ENCODE results near the gene ZDHHC5.

The ZDHHC5 gene

DNA sequence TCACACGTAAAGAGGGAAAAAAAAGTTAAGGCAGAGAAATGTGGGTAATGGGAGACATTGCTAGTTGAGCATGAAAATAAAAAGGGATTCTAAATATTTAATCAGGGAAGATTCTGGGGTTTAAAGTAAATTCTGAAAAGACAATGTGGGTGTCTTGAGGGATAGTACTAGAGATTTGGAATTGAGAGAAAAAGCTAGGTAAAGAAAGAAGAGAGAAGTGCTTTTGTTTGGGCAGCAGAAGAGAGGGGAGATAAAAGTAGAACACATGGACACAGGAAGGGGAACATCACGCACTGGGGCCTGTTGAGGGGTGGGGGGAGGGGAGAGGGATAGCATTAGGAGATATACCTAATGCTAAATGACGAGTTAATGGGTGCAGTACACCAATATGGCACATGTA, 14.8 kb upstream of the ZDHHC5 start:
- no peak for DNase-seq (ENCODE audit: low read depth)
- TF ChIP-seq, protein P1, sequence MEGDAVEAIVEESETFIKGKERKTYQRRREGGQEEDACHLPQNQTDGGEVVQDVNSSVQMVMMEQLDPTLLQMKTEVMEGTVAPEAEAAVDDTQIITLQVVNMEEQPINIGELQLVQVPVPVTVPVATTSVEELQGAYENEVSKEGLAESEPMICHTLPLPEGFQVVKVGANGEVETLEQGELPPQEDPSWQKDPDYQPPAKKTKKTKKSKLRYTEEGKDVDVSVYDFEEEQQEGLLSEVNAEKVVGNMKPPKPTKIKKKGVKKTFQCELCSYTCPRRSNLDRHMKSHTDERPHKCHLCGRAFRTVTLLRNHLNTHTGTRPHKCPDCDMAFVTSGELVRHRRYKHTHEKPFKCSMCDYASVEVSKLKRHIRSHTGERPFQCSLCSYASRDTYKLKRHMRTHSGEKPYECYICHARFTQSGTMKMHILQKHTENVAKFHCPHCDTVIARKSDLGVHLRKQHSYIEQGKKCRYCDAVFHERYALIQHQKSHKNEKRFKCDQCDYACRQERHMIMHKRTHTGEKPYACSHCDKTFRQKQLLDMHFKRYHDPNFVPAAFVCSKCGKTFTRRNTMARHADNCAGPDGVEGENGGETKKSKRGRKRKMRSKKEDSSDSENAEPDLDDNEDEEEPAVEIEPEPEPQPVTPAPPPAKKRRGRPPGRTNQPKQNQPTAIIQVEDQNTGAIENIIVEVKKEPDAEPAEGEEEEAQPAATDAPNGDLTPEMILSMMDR (conservative IDR thresholded peaks at IDR 0.05; ENCODE audit: control insufficient read depth, insufficient read depth, low read depth, low read length), result no peak
- H3K4me3 ChIP-seq (ENCODE audit: control insufficient read depth, low read depth, low read length), result no peak overlapping the region

DNA sequence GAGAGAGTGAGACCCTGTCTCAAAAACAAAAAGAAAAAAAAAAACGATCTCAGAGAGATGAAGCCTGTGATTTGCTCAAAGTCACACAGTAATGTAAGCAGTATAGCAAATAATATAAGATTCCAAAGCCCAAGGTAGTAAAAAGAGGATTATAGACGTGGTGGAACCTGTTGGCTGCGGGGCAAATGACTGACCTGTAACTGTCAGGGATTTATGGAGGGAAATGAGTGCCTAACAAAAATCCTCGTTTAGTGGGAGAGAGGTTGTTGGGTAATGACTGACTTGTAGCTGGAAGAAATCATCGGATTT, 11.1 kb upstream of the ZDHHC5 start:
- TF ChIP-seq, protein P1 (conservative IDR thresholded peaks at IDR 0.05; ENCODE audit: control insufficient read depth, insufficient read depth, low read depth, low read length), result no peak
- DNase-seq (ENCODE audit: low read depth), result no peak
- peak overlapping the region; percentile 99 for H3K4me3 ChIP-seq (ENCODE audit: control insufficient read depth, low read depth, low read length)

DNA sequence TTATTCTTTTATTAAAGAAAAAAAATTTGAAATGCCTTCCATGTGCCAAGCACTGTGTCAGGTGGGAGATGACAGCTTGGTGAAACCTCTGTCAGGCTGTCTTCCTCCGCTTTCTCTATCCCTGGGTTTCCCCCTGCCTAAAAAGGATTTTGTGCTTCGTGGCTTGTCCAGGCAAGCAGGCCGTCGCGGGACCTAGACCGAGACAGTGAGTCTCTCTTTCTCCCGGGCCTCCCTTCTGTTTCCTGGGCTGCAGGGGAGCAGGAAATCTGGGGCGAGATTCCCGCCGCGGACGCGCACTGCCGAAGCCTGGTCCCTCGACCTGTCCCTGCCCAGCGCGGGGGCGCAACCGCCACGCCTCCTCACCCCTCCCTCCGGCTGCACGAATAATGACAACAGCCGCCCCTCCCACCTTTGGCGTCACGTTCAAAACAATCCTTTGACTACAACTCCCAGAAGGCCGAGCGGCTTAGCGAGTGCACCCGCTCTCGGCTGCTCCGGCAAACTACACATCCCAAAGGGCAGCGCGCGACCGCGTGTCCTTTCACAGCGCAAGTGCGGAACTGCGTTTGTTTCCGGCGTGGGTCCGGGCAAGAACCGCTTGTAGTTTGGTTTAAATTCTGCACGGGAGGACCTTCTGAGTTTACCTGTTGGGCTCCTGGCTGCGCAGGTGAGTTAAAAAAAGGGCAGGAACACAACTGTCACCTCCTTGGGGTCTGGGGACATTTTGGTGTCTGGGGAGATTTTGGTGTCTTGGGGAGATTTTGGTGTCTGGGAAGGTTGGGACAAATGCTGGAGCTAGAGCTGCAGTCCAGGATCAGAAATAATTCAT, 10.5 kb upstream of the ZDHHC5 start, which contains the start of gene CLP1:
TSS of gene CLP1 (plus strand) at position 569 of the 829 bp plus-strand sequence. CDS start 1,715 bp downstream, outside the sequence.
- peak; percentile 98 for DNase-seq (ENCODE audit: low read depth)
- TF ChIP-seq, protein P1 (conservative IDR thresholded peaks at IDR 0.05; ENCODE audit: control insufficient read depth, insufficient read depth, low read depth, low read length), result no peak
- peak within 1 kb of the TSS; percentile 99 for H3K4me3 ChIP-seq (ENCODE audit: control insufficient read depth, low read depth, low read length)

DNA sequence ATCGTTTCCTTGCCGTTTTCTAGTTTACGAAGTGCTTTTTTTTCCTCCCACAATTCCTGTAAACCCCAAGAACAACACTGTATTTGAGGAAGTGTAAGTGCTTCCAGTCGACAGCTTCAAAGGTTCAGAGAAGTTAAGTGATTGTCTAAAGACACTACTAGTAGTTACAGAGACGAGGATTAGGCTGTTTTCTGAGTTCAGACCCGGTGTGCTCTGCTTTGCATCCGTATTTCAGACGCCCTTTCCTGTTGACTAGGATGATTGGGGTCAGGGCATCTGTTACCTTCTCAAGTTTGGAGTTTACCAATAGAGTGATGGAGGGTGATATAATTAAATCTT, 9.9 kb upstream of the ZDHHC5 start:
- TF ChIP-seq, protein P1 (conservative IDR thresholded peaks at IDR 0.05; ENCODE audit: control insufficient read depth, insufficient read depth, low read depth, low read length), result no peak
- H3K4me3 ChIP-seq (ENCODE audit: control insufficient read depth, low read depth, low read length), result peak overlapping the region; percentile 99
- DNase-seq (ENCODE audit: low read depth), result no peak

DNA sequence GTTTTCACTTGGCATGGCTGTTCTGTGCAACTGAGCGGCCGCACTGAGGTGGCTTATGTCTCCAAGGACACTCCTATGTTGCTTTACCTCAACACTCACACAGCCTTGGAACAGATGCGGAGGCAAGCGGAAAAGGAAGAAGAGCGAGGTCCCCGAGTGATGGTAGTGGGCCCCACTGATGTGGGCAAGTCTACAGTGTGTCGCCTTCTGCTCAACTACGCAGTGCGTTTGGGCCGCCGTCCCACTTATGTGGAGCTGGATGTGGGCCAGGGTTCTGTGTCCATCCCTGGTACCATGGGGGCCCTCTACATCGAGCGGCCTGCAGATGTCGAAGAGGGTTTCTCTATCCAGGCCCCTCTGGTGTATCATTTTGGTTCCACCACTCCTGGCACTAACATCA, 8.2 kb upstream of the ZDHHC5 start:
- no peak overlapping the region for H3K4me3 ChIP-seq (ENCODE audit: control insufficient read depth, low read depth, low read length)
- no peak for DNase-seq (ENCODE audit: low read depth)
- TF ChIP-seq, protein P1 (conservative IDR thresholded peaks at IDR 0.05; ENCODE audit: control insufficient read depth, insufficient read depth, low read depth, low read length), result no peak

DNA sequence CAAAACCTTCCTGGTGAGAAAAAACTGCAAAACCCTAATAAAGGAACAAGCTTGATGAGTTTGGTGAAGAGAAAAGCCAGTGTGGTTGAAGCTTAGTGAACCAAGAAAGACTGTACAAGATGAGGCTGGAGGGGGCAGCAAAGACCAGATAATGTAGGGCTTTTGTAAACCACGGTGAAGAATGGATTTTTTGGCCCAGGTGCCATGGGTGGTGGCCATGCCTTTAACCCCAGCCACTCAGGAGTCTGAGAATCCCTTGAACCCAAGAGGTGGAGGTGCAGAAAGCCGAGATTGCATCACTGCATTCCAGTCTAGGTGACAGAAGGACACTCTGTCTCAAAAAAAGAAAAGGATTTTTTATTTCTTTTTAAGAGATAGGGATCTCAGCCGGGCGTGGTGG, 5.0 kb upstream of the ZDHHC5 start:
- H3K4me3 ChIP-seq (ENCODE audit: control insufficient read depth, low read depth, low read length), result no peak overlapping the region
- no peak for DNase-seq (ENCODE audit: low read depth)
- TF ChIP-seq, protein P1 (conservative IDR thresholded peaks at IDR 0.05; ENCODE audit: control insufficient read depth, insufficient read depth, low read depth, low read length), result no peak

All from fibroblast of mammary gland (primary cell).